Adrenal gland (tissue), 5 donors: Measurements from ENCODE around the gene ANAPC1.

Experiments
- CTCF ChIP-seq, 6 experiments: fragments of 450-650 bp in 4 of 6; fragments of 200-600 bp in 2 of 6; sonication (generic) in 1 of 6; IDR thresholded peaks; 1 replicate in 5 of 6; 2 replicates in 1 of 6; pipeline versions ENCODE4 v1.5.1 to v1.8.0; 2016 to 2021; ENCODE audit warnings: antibody characterized with exemption in 6 of 6, mild to moderate bottlenecking in 2 of 6, moderate library complexity in 1 of 6
- POLR2A ChIP-seq, 2 donors: fragments of 450-650 bp; IDR thresholded peaks; one replicate each; pipeline ENCODE4 v1.6.1; 2017; ENCODE audit warnings: antibody characterized with exemption in 2 of 2, mild to moderate bottlenecking in 2 of 2, moderate library complexity in 1 of 2
- donor health status: DM: no; HTN: no; CAD: no.

GRCh38 chr2:111898703-111899514 lies 14.9 kb upstream of the ANAPC1 start:
- no peak for TF ChIP-seq CTCF (IDR thresholded peaks at IDR 0.05)
- TF ChIP-seq POLR2A (IDR thresholded peaks at IDR 0.05) = no peak
